ENCODE data around the gene DRD4. TPM values are rescaled to one million over a fixed set of nuclear protein-coding genes. Genes with fewer than 3 reads are reported as not detected.

Gene DRD4
- total and polyA plus RNA-seq, 2 donors, result 0.09 to 0.82 TPM

DNA sequence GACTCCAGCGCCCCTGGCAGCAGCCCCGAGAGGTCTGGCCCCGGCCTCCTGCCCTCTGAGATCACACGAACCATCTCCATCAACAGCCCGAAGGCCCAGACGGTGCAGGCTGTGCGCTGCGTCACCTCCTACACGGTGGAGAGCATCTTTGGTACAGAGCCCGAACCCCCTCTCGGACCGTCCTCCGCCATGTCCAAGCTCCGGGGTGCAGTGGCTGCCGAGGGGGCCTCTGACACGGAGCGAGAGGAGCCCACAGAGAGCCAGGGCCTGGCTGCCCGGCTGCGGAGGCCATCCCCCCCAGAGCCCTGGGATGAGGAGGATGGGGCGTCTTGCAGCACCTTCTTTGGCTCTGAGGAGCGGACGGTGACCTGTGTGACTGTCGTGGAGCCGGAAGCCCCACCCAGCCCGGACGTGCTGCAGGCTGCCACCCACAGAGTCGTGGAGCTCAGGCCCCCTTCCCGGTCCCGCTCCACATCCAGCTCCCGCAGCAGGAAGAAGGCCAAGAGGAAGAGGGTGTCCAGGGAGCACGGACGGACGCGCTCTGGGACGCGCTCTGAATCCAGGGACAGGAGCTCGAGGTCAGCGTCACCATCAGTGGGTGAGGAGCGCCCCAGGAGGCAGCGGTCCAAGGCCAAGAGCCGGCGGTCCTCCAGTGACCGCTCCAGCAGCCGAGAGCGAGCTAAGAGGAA is 29.0 kb upstream of the DRD4 start:
- no peak overlapping the region for H3K27ac ChIP-seq (ENCODE audit: low read depth in 1 of 2, low read length in 1 of 2)

DNA sequence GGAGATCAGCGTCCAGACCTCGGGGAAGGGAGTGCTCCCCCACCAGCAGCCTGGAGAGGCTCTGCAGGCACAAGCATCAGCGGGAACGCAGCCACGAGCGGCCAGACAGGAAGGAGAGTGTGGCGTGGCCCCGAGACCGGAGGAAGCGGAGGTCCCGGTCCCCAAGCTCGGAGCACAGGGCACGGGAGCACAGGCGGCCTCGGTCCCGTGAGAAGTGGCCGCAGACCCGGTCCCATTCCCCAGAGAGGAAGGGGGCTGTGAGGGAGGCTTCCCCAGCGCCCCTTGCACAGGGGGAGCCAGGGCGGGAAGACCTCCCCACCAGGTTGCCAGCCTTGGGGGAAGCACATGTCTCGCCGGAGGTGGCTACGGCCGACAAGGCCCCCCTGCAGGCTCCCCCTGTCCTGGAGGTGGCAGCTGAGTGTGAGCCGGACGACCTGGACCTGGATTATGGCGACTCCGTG is 28.2 kb upstream of the DRD4 start:
- no peaks in the 10 kb centered on the region for H3K27me3 ChIP-seq (ENCODE audit: control insufficient read depth in 2 of 2, insufficient read depth in 1 of 2, low read length in 1 of 2)
- H3K4me3 ChIP-seq (ENCODE audit: low read length in 2 of 2), result no peak overlapping the region
- no peak for DNase-seq (ENCODE audit: low read depth in 6 of 9, low spot score in 9 of 9)
- no peaks in the 10 kb centered on the region for H3K9me3 ChIP-seq (ENCODE audit: control insufficient read depth in 2 of 2, insufficient read depth in 1 of 2, low read length in 1 of 2)
- peaks cover 95 to 96% of the 10 kb centered on the region in 2 donors for H3K36me3 ChIP-seq (ENCODE audit: control insufficient read depth in 2 of 2, insufficient read depth in 2 of 2, low read length in 1 of 2)
- 95% methylated on average over 28 of the region's 28 CpGs for WGBS
- H3K4me1 ChIP-seq (ENCODE audit: control insufficient read depth in 2 of 2, insufficient read depth in 2 of 2, low read length in 2 of 2), result peaks cover 0 to 3% of the 10 kb centered on the region in 2 donors
- no peak overlapping the region for H3K27ac ChIP-seq (ENCODE audit: low read depth in 1 of 2, low read length in 1 of 2)

More for the DNA sequence above, 29.0 kb upstream of the DRD4 start:
- H3K4me3 ChIP-seq (ENCODE audit: low read length in 2 of 2), result no peak overlapping the region
- H3K27me3 ChIP-seq (ENCODE audit: control insufficient read depth in 2 of 2, insufficient read depth in 1 of 2, low read length in 1 of 2), result no peaks in the 10 kb centered on the region
- peaks cover 97 to 100% of the 10 kb centered on the region in 2 donors for H3K36me3 ChIP-seq (ENCODE audit: control insufficient read depth in 2 of 2, insufficient read depth in 2 of 2, low read length in 1 of 2)
- H3K9me3 ChIP-seq (ENCODE audit: control insufficient read depth in 2 of 2, insufficient read depth in 1 of 2, low read length in 1 of 2), result no peaks in the 10 kb centered on the region
- WGBS, result 97% methylated on average over 45 of the region's 45 CpGs
- no peak for DNase-seq (ENCODE audit: low read depth in 6 of 9, low spot score in 9 of 9)
- no peaks in the 10 kb centered on the region for H3K4me1 ChIP-seq (ENCODE audit: control insufficient read depth in 2 of 2, insufficient read depth in 2 of 2, low read length in 2 of 2)

DNA sequence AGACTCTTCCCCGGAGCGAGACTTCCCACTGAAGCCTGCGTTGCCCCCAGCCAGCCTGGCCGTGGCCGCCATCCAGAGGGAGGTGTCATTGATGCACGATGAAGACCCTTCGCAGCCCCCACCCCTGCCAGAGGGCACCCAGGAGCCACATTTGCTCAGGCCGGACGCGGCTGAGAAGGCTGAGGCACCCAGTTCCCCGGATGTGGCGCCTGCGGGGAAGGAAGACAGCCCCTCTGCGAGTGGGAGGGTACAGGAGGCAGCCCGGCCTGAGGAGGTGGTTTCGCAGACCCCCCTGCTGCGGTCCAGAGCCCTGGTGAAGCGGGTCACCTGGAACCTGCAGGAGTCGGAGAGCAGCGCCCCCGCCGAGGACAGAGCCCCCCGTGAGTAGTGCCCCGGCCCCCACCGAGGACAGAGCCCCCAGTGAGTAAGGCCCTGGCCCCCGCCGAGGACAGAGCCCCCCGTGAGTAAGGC is 27.7 kb upstream of the DRD4 start:
- 97% methylated on average over 28 of the region's 28 CpGs for WGBS
- H3K27me3 ChIP-seq (ENCODE audit: control insufficient read depth in 2 of 2, insufficient read depth in 1 of 2, low read length in 1 of 2), result no peaks in the 10 kb centered on the region
- no peak for DNase-seq (ENCODE audit: low read depth in 6 of 9, low spot score in 9 of 9)
- peaks cover 0 to 8% of the 10 kb centered on the region in 2 donors for H3K4me1 ChIP-seq (ENCODE audit: control insufficient read depth in 2 of 2, insufficient read depth in 2 of 2, low read length in 2 of 2)
- peaks cover 94 to 95% of the 10 kb centered on the region in 2 donors for H3K36me3 ChIP-seq (ENCODE audit: control insufficient read depth in 2 of 2, insufficient read depth in 2 of 2, low read length in 1 of 2)
- no peaks in the 10 kb centered on the region for H3K9me3 ChIP-seq (ENCODE audit: control insufficient read depth in 2 of 2, insufficient read depth in 1 of 2, low read length in 1 of 2)
- H3K4me3 ChIP-seq (ENCODE audit: low read length in 2 of 2), result no peak overlapping the region
- no peak overlapping the region for H3K27ac ChIP-seq (ENCODE audit: low read depth in 1 of 2, low read length in 1 of 2)

- H3K4me1 ChIP-seq (ENCODE audit: control insufficient read depth in 2 of 2, insufficient read depth in 2 of 2, low read length in 2 of 2), result peaks cover 6 to 16% of the 10 kb centered on the region in 2 donors
Measured at GRCh38 chr11:610146-610801, 26.8 kb upstream of the DRD4 start.

GRCh38 chr11:611001-611996 is 25.8 kb upstream of the DRD4 start:
- Histone ChIP-seq H3K4me1 (ENCODE audit: control insufficient read depth in 2 of 2, insufficient read depth in 2 of 2, low read length in 2 of 2) (peaks cover 9 to 24% of the 10 kb centered on the region in 2 donors), H3K27ac (ENCODE audit: low read depth in 1 of 2, low read length in 1 of 2) (peak overlapping the region in 1 of 2 donors; percentile 31), H3K36me3 (ENCODE audit: control insufficient read depth in 2 of 2, insufficient read depth in 2 of 2, low read length in 1 of 2) (peaks cover 79% of the 10 kb centered on the region in 2 donors), H3K9me3 (ENCODE audit: control insufficient read depth in 2 of 2, insufficient read depth in 1 of 2, low read length in 1 of 2) (no peaks in the 10 kb centered on the region), H3K4me3 (ENCODE audit: low read length in 2 of 2) (no peak overlapping the region), H3K27me3 (ENCODE audit: control insufficient read depth in 2 of 2, insufficient read depth in 1 of 2, low read length in 1 of 2) (no peaks in the 10 kb centered on the region)
- no peak for DNase-seq (ENCODE audit: low read depth in 6 of 9, low spot score in 9 of 9)
- 95% methylated on average over 49 of the region's 49 CpGs for WGBS

More at GRCh38 chr11:610146-610801, 26.8 kb upstream of the DRD4 start:
- peaks cover 89 to 90% of the 10 kb centered on the region in 2 donors for H3K36me3 ChIP-seq (ENCODE audit: control insufficient read depth in 2 of 2, insufficient read depth in 2 of 2, low read length in 1 of 2)
- H3K27ac ChIP-seq (ENCODE audit: low read depth in 1 of 2, low read length in 1 of 2), result no peak overlapping the region
- H3K27me3 ChIP-seq (ENCODE audit: control insufficient read depth in 2 of 2, insufficient read depth in 1 of 2, low read length in 1 of 2), result no peaks in the 10 kb centered on the region
- WGBS, result over 99% methylated on average over 18 of the region's 18 CpGs
- no peaks in the 10 kb centered on the region for H3K9me3 ChIP-seq (ENCODE audit: control insufficient read depth in 2 of 2, insufficient read depth in 1 of 2, low read length in 1 of 2)
- DNase-seq (ENCODE audit: low read depth in 6 of 9, low spot score in 9 of 9), result no peak
- H3K4me3 ChIP-seq (ENCODE audit: low read length in 2 of 2), result no peak overlapping the region

GRCh38 chr11:612201-612960 is 24.7 kb upstream of the DRD4 start:
- DNase-seq (ENCODE audit: low read depth in 6 of 9, low spot score in 9 of 9), result peak in 1 of 9 donors; percentile 14
- Histone ChIP-seq H3K4me3 (ENCODE audit: low read length in 2 of 2) (no peak overlapping the region), H3K27me3 (ENCODE audit: control insufficient read depth in 2 of 2, insufficient read depth in 1 of 2, low read length in 1 of 2) (no peaks in the 10 kb centered on the region), H3K9me3 (ENCODE audit: control insufficient read depth in 2 of 2, insufficient read depth in 1 of 2, low read length in 1 of 2) (no peaks in the 10 kb centered on the region), H3K36me3 (ENCODE audit: control insufficient read depth in 2 of 2, insufficient read depth in 2 of 2, low read length in 1 of 2) (peaks cover 68 to 69% of the 10 kb centered on the region in 2 donors), H3K27ac (ENCODE audit: low read depth in 1 of 2, low read length in 1 of 2) (no peak overlapping the region), H3K4me1 (ENCODE audit: control insufficient read depth in 2 of 2, insufficient read depth in 2 of 2, low read length in 2 of 2) (peaks cover 9 to 29% of the 10 kb centered on the region in 2 donors)
- 91% methylated on average over 27 of the region's 27 CpGs for WGBS

GRCh38 chr11:612961-613300 is 24.1 kb upstream of the DRD4 start:
- H3K27ac ChIP-seq (ENCODE audit: low read depth in 1 of 2, low read length in 1 of 2), result peak overlapping the region in 1 of 2 donors; percentile 47
- no peaks in the 10 kb centered on the region for H3K27me3 ChIP-seq (ENCODE audit: control insufficient read depth in 2 of 2, insufficient read depth in 1 of 2, low read length in 1 of 2)
- 98% methylated on average over 10 of the region's 10 CpGs for WGBS
- DNase-seq (ENCODE audit: low read depth in 6 of 9, low spot score in 9 of 9), result no peak
- H3K4me3 ChIP-seq (ENCODE audit: low read length in 2 of 2), result no peak overlapping the region
- peaks cover 9 to 29% of the 10 kb centered on the region in 2 donors for H3K4me1 ChIP-seq (ENCODE audit: control insufficient read depth in 2 of 2, insufficient read depth in 2 of 2, low read length in 2 of 2)
- no peaks in the 10 kb centered on the region for H3K9me3 ChIP-seq (ENCODE audit: control insufficient read depth in 2 of 2, insufficient read depth in 1 of 2, low read length in 1 of 2)
- H3K36me3 ChIP-seq (ENCODE audit: control insufficient read depth in 2 of 2, insufficient read depth in 2 of 2, low read length in 1 of 2), result peaks cover 64 to 68% of the 10 kb centered on the region in 2 donors

DNA sequence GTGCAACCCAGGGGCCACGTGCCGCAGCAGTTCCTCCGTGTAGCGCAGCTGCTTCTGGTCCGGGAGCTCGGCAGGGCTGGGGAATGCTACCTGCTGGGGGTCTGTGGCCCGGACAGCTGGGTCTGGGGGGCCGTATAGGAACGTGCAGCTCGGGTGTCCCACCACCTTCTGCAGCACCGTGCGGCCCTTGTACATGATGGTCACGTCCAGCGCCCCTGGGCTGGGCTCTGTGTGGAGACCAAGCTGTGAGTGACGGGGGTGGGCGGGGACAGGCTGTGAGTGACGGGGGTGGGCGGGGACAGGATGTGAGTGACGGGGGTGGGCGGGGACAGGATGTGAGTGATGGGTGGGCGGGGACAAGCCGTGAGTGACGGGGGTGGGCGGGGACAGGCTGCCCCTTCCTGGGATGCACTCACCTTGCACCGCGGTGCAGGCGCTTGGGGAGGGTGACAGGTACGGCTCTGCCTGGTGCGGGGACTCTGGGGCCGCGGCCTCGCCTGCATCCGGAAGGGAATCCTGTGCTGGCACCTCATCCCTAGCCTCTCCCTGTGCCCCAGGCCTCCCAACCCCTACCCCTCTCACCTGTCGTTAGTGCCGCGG is 23.6 kb upstream of the DRD4 start:
- H3K36me3 ChIP-seq (ENCODE audit: control insufficient read depth in 2 of 2, insufficient read depth in 2 of 2, low read length in 1 of 2), result peaks cover 61 to 67% of the 10 kb centered on the region in 2 donors
- peak overlapping the region; percentile 47 to 68 for H3K27ac ChIP-seq (ENCODE audit: low read depth in 1 of 2, low read length in 1 of 2)
- no peak overlapping the region for H3K4me3 ChIP-seq (ENCODE audit: low read length in 2 of 2)
- no peaks in the 10 kb centered on the region for H3K27me3 ChIP-seq (ENCODE audit: control insufficient read depth in 2 of 2, insufficient read depth in 1 of 2, low read length in 1 of 2)
- peaks cover 9 to 29% of the 10 kb centered on the region in 2 donors for H3K4me1 ChIP-seq (ENCODE audit: control insufficient read depth in 2 of 2, insufficient read depth in 2 of 2, low read length in 2 of 2)
- no peaks in the 10 kb centered on the region for H3K9me3 ChIP-seq (ENCODE audit: control insufficient read depth in 2 of 2, insufficient read depth in 1 of 2, low read length in 1 of 2)
- peak in 6 of 9 donors; percentile 37 to 68 (median 62) for DNase-seq (ENCODE audit: low read depth in 6 of 9, low spot score in 9 of 9)
- WGBS, result 84% methylated on average over 36 of the region's 36 CpGs
